NCI-H2171 treated with DMSO at 0.1 percent for 48 hours (cell line): Measurements from ENCODE around the gene MBOAT1.

ENCODE experiments used
- DNase-seq: peaks from one replicate; lab custom pipeline; 2025; lab: John Stamatoyannopoulos, UW

MBOAT1 gene

GRCh38 chr6:20098267-20098876 lies 113.9 kb downstream of the MBOAT1 start:
- DNase-seq, result no peak

DNA sequence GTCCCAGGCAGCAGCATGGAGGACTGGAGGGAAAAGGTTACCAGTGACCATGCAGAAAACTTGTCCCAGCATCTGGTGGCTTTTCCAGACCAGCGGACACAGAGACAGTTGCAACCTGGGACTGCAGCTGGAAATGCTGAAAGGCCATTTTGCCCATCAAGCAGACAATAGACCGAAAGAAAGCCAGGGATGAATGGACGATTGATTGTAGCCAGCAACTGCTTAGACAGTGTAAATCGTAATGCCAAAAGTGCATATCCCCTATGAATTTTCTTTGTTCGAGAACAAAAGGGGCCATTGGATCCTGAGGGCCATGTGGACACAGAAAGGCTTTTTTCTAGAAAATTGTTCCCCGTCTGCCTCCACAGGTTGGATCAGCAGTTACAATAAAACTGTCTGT lies 115.7 kb downstream of the MBOAT1 start:
- no peak for DNase-seq

DNA sequence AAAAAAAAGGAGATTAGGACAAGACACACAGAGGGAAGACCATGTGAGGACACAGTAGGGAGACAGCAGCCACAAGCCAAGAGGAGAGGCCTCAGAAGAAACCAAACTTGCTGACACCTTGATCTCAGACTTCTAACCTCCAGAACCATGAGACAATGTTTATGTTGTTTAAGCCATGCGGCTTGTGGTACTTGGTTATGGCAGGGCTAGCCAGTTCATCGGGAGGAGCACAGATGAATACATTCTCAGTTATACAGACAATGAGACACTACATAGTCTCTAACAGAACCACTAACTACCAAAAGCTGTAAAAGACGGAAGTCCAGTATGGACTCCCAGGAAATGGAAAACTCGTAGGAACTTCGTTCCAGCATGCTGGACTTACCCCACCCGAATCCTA lies 116.8 kb downstream of the MBOAT1 start:
- no peak for DNase-seq

DNA sequence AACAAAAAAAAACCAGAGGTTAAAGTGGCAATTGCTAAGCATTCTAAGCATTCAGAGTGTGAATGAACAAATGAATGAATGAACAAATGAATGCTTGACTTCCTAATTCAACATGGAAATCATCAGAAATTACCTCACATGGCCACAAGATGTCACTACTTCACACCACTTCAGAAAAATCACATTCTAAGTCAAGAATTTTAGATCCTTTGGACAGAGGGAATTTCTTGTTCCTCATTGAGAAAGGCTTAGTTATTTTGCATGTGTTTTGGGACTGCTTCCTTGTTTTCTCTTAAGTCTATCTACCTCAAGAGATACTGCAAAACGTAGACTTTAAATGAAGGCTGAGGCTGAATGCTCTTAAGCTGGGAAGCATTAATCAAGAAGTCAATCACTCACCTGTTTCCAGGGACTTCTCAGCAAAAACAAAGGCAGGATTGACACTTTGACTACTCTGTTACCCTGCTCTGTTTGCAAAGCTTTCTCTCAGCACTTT lies 120.2 kb downstream of the MBOAT1 start:
- peak; percentile 75 for DNase-seq

DNA sequence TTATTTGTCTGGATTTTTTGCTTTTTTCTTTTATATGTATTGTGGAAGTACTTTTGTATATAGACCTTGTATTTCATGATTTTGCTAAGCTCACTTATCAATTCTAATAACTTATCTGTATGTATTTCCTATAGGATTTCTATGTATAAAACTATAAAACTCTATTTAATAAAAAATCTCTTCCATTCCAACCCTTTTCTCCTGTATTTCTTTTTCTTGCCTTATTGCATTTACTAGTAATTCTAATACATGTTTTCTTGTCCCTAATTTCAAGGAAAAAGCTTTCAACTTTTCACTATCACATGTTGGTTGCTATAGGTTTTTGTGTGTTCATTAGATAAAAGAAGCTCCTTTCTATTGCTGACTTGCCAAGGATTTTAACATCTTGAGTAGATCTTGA lies 125.3 kb downstream of the MBOAT1 start:
- DNase-seq, result no peak

DNA sequence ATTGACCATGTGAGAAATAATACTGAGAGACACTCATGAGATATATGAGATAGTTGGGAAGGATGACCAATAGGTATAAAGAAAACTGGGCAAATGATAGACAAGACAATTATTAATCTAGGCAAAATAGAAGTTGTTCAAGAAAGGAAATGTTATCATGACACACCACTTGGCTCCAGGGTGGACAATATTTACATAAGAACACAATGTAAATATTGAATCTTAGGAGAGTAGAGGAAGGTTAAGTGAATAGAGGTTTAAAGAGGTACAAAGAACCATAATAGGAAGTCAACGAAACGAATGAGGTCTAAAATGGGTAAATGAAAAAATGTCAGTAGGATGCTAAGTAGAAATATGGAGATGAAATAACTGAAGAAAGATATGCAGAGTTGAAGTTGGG lies 126.5 kb downstream of the MBOAT1 start:
- DNase-seq, result no peak

- no peak for DNase-seq
Measured at GRCh38 chr6:20084411-20084810, 127.9 kb downstream of the MBOAT1 start.

DNA sequence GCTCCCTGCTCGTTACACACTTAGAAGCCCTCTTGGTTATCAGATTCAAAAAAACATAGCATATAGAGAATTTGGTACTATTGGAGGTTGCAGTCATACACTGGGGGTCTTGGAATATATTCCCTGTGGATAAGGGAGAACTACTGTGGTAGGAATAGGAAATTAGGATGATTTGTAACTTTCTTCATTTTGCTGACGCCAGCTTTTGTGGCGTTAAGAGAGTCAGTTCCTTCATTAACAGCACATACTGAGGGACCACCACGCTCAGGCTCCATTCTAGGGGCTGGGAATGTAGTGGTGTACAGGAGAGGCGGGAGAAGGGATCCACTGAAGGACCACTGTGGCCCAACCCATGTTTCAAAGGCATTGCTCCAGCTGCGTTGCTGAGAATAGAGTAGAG lies 140.3 kb downstream of the MBOAT1 start:
- no peak for DNase-seq

- DNase-seq, result no peak
Measured at GRCh38 chr6:20070047-20070446, 142.2 kb downstream of the MBOAT1 start.

GRCh38 chr6:20069021-20069522 lies 143.2 kb downstream of the MBOAT1 start:
- DNase-seq, result no peak

- DNase-seq, result no peak
Measured at GRCh38 chr6:20068421-20068988, 143.8 kb downstream of the MBOAT1 start.

- DNase-seq, result no peak
Measured at GRCh38 chr6:20061952-20062351, 150.3 kb downstream of the MBOAT1 start.

DNA sequence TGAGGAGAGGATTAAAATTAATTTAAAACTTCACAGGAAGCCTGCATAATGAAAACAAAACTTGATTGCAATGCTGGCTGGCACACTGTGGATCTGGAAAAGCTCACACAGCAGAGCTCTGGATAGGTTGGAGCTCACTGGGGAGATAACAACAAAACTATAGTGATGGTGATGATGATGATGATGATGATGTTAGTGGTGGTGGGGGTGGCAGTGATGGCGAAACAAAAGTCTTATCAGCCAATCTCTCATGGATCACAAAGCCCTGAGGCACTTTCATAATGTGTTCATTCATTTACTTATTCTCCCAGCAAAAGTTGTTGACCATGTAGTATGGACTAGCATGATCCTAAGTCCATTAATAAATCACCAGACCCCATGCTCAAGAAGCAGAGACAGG lies 152.0 kb downstream of the MBOAT1 start:
- DNase-seq, result no peak

GRCh38 chr6:20058912-20059311 lies 153.4 kb downstream of the MBOAT1 start:
- DNase-seq, result peak; percentile 25

GRCh38 chr6:20058121-20058905 lies 154.0 kb downstream of the MBOAT1 start:
- no peak for DNase-seq

DNA sequence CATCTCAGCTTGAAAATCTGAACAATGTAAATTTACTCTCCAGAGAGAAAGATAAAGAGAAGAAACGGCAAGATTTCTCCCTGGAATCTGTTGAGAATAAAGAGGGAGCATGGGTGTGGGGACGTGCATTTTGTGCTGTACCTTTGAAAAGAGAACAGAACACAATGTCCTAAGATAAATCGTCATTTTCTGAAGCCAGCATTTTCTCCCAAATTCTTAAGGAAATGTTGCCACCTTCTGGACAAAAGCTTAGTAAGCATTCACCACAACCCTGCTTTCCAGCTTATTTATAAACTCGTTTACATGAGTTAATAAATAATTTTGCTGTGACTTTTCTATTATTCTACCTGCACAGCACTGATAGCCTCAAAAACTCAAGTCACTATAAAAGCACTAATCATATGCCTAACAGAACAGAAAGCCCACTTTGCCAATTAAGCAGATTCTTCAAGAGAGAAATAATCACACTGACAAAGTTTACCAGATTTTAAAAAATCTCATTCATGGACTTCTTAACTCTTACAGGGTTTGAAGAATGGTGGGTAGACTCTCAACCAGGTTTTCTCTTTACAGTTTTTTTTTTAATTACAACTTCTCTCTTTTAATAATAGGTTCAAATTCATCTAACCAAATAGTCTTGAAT lies 155.8 kb downstream of the MBOAT1 start:
- DNase-seq, result peak; percentile 77

GRCh38 chr6:20055916-20056315 lies 156.4 kb downstream of the MBOAT1 start:
- no peak for DNase-seq
